A549 (cell line): ENCODE measurements around the gene FOXO3.

Experiments used
- CTCF ChIP-seq: fragments of >200 bp; sonication (Bioruptor Twin); formaldehyde crosslinking; IDR thresholded peaks from 3 replicates; pipeline ENCODE4 v1.5.1; 2016
- KDM1A ChIP-seq: fragments of 200-600 bp; sonication (generic); IDR thresholded peaks from 2 replicates; pipeline ENCODE4 v1.6.1; 2016; ENCODE audit warnings: low read depth, mild to moderate bottlenecking
- RARB ChIP-seq: fragments of 250-450 bp; sonication (Bioruptor Pico); IDR thresholded peaks from 2 replicates; pipeline ENCODE4 v1.8.0; 2021; ENCODE audit warnings: mild to moderate bottlenecking, moderate library complexity

GRCh38 chr6:108727966-108728730 lies 167.4 kb downstream of the FOXO3 start:
- TF ChIP-seq CTCF (no peak), RARB (CRISPR knock-in tag) (no peak), KDM1A (no peak)
